SU-DHL-6 (cell line): Measurements from ENCODE around the gene TUBB2B.

ENCODE experiments used
- H2AFZ ChIP-seq: fragments of 200-600 bp; sonication (generic); 2 replicates; pipeline ENCODE4 v1.6.1; 2014; ENCODE audit warnings: low read depth, mild to moderate bottlenecking, moderate library complexity, mixed read lengths, antibody characterized with exemption, low read length; ENCODE audit not compliant: severe bottlenecking
- H3F3A ChIP-seq: fragments of 200-600 bp; shearing (Covaris generic); 2 replicates; pipeline ENCODE4 v1.6.0; 2016; ENCODE audit warnings: antibody characterized with exemption, mild to moderate bottlenecking; ENCODE audit not compliant: insufficient read depth
- H3K27ac ChIP-seq: fragments of 200-600 bp; sonication (generic); 2 replicates; pipeline ENCODE4 v1.5.1; 2016; ENCODE audit warnings: low read depth, mild to moderate bottlenecking, low read length, moderate library complexity, mixed read lengths
- H3K27me3 ChIP-seq: fragments of 200-600 bp; sonication (generic), shearing (Covaris generic); 2 replicates; pipeline ENCODE4 v1.6.0; 2014; ENCODE audit warnings: mild to moderate bottlenecking, low read length
- H3K36me3 ChIP-seq: fragments of 200-600 bp; sonication (generic); 2 replicates; pipeline ENCODE4 v1.6.1; 2014; ENCODE audit warnings: mild to moderate bottlenecking, low read length, mixed read lengths
- H3K4me2 ChIP-seq: fragments of 300-600, 200-600 bp; shearing (Covaris generic), sonication (generic); 2 replicates; pipeline ENCODE4 v1.6.0; 2014; ENCODE audit warnings: low read length, low read depth, mild to moderate bottlenecking; ENCODE audit not compliant: poor library complexity, severe bottlenecking
- H3K4me3 ChIP-seq: fragments of 200-600 bp; sonication (generic); 2 replicates; pipeline ENCODE4 v1.5.1; 2014; ENCODE audit warnings: antibody characterized with exemption, low read length, mild to moderate bottlenecking, mixed read lengths; ENCODE audit not compliant: insufficient read depth, poor library complexity, severe bottlenecking
- H3K79me2 ChIP-seq: fragments of 200-600 bp; sonication (generic); 2 replicates; pipeline ENCODE4 v1.6.1; 2014; ENCODE audit warnings: mild to moderate bottlenecking, low read length, moderate library complexity; ENCODE audit not compliant: insufficient read depth
- H3K9ac ChIP-seq: fragments of 200-600 bp; sonication (generic); 2 replicates; pipeline ENCODE4 v1.7.0; 2014; ENCODE audit warnings: mild to moderate bottlenecking, low read length
- H3K9me2 ChIP-seq: fragments of 200-600 bp; sonication (generic); replicated peaks from 2 replicates; pipeline ENCODE4 v1.6.1; 2014; ENCODE audit warnings: low read length; ENCODE audit not compliant: insufficient read depth
- H3K9me3 ChIP-seq: fragments of 200-600 bp; sonication (generic); 2 replicates; pipeline ENCODE4 v1.6.1; 2014; ENCODE audit warnings: low read length, mixed read lengths; ENCODE audit not compliant: insufficient read depth
- H4K20me1 ChIP-seq: fragments of 200-600 bp; sonication (generic); 2 replicates; pipeline ENCODE4 v1.6.1; 2014; ENCODE audit warnings: low read depth, mild to moderate bottlenecking, antibody characterized with exemption, low read length, moderate library complexity, mixed read lengths
- CTCF ChIP-seq: fragments of 200-600 bp; sonication (generic); IDR thresholded peaks from one replicate; pipeline ENCODE4 v1.5.1; 2017; ENCODE audit warnings: antibody characterized with exemption, mild to moderate bottlenecking, low read length, moderate library complexity; ENCODE audit not compliant: insufficient read depth, poor library complexity, severe bottlenecking
- EZH2phosphoT487 ChIP-seq: fragments of 200-600 bp; sonication (generic), shearing (Covaris generic); conservative IDR thresholded peaks from 2 replicates; pipeline ENCODE4 v1.6.1; 2018; ENCODE audit warnings: mild to moderate bottlenecking, antibody characterized with exemption, low read length, moderate library complexity, mixed read lengths

Gene TUBB2B

DNA sequence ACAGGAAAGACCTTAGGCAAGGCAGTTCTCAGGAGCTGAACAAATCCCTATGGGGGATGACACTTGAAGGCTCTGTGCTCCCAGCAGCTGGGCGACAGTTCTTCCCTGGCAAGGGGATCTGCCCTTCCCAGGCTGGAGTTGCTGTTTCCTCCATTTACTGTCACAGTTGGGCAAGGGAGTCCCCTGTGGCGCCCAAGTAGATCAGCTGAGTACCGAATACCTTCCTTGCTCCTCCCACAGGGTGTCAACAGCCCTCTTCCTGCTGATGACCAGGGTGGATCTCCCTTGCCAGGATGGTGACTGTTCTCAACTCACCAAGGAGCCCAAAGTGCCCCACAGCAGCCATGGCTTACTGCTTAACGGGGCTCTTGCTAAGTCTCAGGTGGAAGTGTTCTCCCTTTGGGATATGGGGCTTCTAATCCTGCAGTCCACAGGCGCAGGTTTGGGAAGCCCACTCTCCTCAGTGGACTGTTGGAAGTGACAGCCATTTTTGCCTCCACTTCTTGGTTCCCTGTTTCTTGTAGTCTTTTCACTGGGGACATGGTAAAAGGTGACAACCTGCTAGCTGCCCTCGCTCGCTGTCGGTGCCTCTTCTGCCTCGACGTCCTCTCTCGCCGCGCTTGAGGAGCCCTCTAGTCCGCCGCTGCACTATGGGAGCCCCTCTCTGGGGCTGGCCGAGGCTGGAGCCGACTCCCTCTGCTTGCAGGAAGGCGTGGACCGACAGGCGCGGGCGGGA is 25.6 kb upstream of the TUBB2B start:
- no peak for TF ChIP-seq EZH2phosphoT487
- no peak for TF ChIP-seq CTCF
- Histone ChIP-seq H3K36me3 (no peaks in the 10 kb centered on the region), H3K9ac (no peak overlapping the region)

DNA sequence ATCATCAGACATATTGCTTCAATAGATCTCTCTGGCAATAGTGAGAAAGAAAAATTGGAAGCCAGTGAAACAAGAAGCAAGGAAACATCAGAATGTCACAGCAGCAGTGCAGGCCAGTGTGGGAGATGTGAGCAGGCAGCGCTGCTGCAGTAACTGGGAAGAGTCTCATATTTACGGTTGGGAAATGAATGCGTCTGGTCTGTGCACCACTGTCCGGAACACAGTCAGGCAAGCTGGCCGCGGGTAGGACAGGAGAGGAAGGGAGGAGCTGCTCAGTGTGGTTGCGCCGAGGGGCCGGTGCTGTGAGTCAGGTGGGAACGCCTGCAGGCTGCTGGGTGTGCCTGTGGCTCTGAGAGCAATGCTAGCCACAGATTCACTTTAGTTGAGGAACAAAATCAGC is 24.9 kb upstream of the TUBB2B start:
- H3K4me2 ChIP-seq = no peak overlapping the region
- H3K4me3 ChIP-seq = no peak overlapping the region
- H3K79me2 ChIP-seq = no peaks in the 10 kb centered on the region
- H3K9me2 ChIP-seq = no peaks in the 10 kb centered on the region
- no peaks in the 10 kb centered on the region for H3F3A ChIP-seq
- H3K36me3 ChIP-seq = no peaks in the 10 kb centered on the region
- no peaks in the 10 kb centered on the region for H4K20me1 ChIP-seq
- H3K9ac ChIP-seq = no peak overlapping the region
- no peaks in the 10 kb centered on the region for H3K9me3 ChIP-seq
- TF ChIP-seq EZH2phosphoT487 (no peak), CTCF (no peak)
- no peak overlapping the region for H2AFZ ChIP-seq
- no peaks in the 10 kb centered on the region; the same call in 1 of the 2 replicates for H3K27me3 ChIP-seq
- H3K27ac ChIP-seq = no peak overlapping the region

More for the DNA sequence above, 25.6 kb upstream of the TUBB2B start:
- no peak overlapping the region for H2AFZ ChIP-seq
- H3F3A ChIP-seq = no peaks in the 10 kb centered on the region
- no peaks in the 10 kb centered on the region for H3K79me2 ChIP-seq
- no peaks in the 10 kb centered on the region for H3K9me3 ChIP-seq
- H3K4me2 ChIP-seq = no peak overlapping the region
- no peaks in the 10 kb centered on the region; the same call in 1 of the 2 replicates for H3K27me3 ChIP-seq
- H3K27ac ChIP-seq = no peak overlapping the region
- H4K20me1 ChIP-seq = no peaks in the 10 kb centered on the region
- H3K9me2 ChIP-seq = no peaks in the 10 kb centered on the region
- no peak overlapping the region for H3K4me3 ChIP-seq

- Histone ChIP-seq H3F3A (no peaks in the 10 kb centered on the region), H3K9me2 (no peaks in the 10 kb centered on the region), H3K27me3 (no peaks in the 10 kb centered on the region; the same call in 1 of the 2 replicates), H3K4me3 (no peak overlapping the region), H3K9me3 (no peaks in the 10 kb centered on the region), H3K27ac (no peak overlapping the region), H3K79me2 (no peaks in the 10 kb centered on the region), H3K9ac (no peak overlapping the region), H4K20me1 (no peaks in the 10 kb centered on the region), H3K36me3 (no peaks in the 10 kb centered on the region), H3K4me2 (no peak overlapping the region), H2AFZ (no peak overlapping the region)
- no peak for TF ChIP-seq EZH2phosphoT487
- peak; percentile 99 for TF ChIP-seq CTCF
Observed at GRCh38 chr6:3251462-3252314, 24.2 kb upstream of the TUBB2B start.
